Body of pancreas (tissue), 4 donors: ENCODE data around the gene CADM1. TPM values are rescaled to one million over a fixed set of nuclear protein-coding genes. Genes with fewer than 3 reads are reported as not detected.

Experiments used
- ATAC-seq: fragments of 150-250 bp; one replicate; pipeline ENCODE4 v1.9.1; 2016
- DNase-seq, 4 donors: peaks; one replicate each; pipeline ENCODE4 v3.0.0-alpha.2; 2019
- H3K27ac ChIP-seq, 4 donors: fragments of 200-600 bp; sonication (generic); 1 replicate in 3 of 4; 2 replicates in 1 of 4; pipeline versions ENCODE4 v1.5.1 to v1.6.1; 2016 to 2019; ENCODE audit warnings: mild to moderate bottlenecking in 1 of 4, mixed read lengths in 1 of 4, moderate library complexity in 1 of 4
- H3K27me3 ChIP-seq, 2 donors: fragments of 200-600 bp; sonication (generic); one replicate each; pipeline ENCODE4 v1.6.0; 2016; ENCODE audit warnings: mild to moderate bottlenecking in 1 of 2
- H3K36me3 ChIP-seq, 2 donors: fragments of 200-600 bp; sonication (generic); replicated peaks in 1 of 2; 2 replicates each; pipeline ENCODE4 v1.5.1; 2016; ENCODE audit warnings: low read depth in 2 of 2; ENCODE audit not compliant: insufficient read depth in 1 of 2
- H3K4me1 ChIP-seq: fragments of 200-600 bp; sonication (generic); one replicate; pipeline ENCODE4 v1.6.0; 2016
- H3K4me3 ChIP-seq, 2 donors: fragments of 200-600 bp; sonication (generic); 1 replicate in 1 of 2; 2 replicates in 1 of 2; pipeline ENCODE4 v1.5.1; 2016 to 2019
- H3K9me3 ChIP-seq, 3 donors: fragments of 200-600 bp; sonication (generic); 1 replicate in 2 of 3; 2 replicates in 1 of 3; pipeline ENCODE4 v1.5.1; 2016
- POLR2A ChIP-seq, 3 donors: fragments of 450-650 bp; IDR thresholded peaks; one replicate each; pipeline ENCODE4 v1.6.1; 2016; ENCODE audit warnings: antibody characterized with exemption in 3 of 3, mild to moderate bottlenecking in 2 of 3
- WGBS, 2 donors: methylation state at CpG; one replicate each; pipeline ENCODE4 v1.1.5; 2017; 5-methylcytosine and 5-hydroxymethylcytosine counted together
- intact Hi-C: fragments of 100-400 bp; cut with DNase I; formaldehyde crosslinking; loops from one replicate; pipeline ENCODE4 v1.15.1; 2023
- total RNA-seq, 2 donors: library from RNA; depleted of rRNA; stranded (reverse); fragments of >200 nt; gene quantifications; one replicate each; pipeline ENCODE4 v1.1.0, GENCODE V29; 2016
- TF ChIP-seq, protein P1 (sequence below), 7 experiments: fragments of 450-650 bp in 4 of 7; fragments of 200-600 bp in 3 of 7; sonication (generic) in 3 of 7; IDR thresholded peaks; one replicate each; pipeline ENCODE4 v1.5.1; 2016 to 2019; ENCODE audit warnings: antibody characterized with exemption in 7 of 7

The CADM1 gene
- total RNA-seq, 2 donors from 2014 or later: 12.5 to 13.7 TPM

DNA sequence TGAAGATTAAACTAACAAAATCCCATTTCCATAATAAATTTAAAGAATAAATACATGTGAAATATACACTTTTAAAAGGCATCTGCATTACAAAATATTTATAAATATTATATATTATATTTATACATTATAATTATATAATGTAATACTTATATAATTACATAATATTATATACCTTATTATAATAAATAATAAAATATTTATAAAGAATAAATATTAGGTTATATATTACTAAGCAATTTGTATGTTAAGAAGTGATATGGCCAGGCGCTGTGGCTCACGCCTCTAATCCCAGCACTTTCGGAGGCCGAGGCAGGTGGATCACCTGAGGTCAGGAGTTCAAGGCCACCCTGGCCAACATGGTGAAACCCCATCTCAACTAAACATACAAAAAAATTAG lies 97.8 kb downstream of the CADM1 start:
- WGBS, 2 donors: 88 to 95% methylated on average over 4 of the region's 4 CpGs
- intact Hi-C loops: no loop called here
- TF ChIP-seq, protein P1, sequence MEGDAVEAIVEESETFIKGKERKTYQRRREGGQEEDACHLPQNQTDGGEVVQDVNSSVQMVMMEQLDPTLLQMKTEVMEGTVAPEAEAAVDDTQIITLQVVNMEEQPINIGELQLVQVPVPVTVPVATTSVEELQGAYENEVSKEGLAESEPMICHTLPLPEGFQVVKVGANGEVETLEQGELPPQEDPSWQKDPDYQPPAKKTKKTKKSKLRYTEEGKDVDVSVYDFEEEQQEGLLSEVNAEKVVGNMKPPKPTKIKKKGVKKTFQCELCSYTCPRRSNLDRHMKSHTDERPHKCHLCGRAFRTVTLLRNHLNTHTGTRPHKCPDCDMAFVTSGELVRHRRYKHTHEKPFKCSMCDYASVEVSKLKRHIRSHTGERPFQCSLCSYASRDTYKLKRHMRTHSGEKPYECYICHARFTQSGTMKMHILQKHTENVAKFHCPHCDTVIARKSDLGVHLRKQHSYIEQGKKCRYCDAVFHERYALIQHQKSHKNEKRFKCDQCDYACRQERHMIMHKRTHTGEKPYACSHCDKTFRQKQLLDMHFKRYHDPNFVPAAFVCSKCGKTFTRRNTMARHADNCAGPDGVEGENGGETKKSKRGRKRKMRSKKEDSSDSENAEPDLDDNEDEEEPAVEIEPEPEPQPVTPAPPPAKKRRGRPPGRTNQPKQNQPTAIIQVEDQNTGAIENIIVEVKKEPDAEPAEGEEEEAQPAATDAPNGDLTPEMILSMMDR (IDR thresholded peaks at IDR 0.05): no peak
- no peak for TF ChIP-seq POLR2A (IDR thresholded peaks at IDR 0.05)

DNA sequence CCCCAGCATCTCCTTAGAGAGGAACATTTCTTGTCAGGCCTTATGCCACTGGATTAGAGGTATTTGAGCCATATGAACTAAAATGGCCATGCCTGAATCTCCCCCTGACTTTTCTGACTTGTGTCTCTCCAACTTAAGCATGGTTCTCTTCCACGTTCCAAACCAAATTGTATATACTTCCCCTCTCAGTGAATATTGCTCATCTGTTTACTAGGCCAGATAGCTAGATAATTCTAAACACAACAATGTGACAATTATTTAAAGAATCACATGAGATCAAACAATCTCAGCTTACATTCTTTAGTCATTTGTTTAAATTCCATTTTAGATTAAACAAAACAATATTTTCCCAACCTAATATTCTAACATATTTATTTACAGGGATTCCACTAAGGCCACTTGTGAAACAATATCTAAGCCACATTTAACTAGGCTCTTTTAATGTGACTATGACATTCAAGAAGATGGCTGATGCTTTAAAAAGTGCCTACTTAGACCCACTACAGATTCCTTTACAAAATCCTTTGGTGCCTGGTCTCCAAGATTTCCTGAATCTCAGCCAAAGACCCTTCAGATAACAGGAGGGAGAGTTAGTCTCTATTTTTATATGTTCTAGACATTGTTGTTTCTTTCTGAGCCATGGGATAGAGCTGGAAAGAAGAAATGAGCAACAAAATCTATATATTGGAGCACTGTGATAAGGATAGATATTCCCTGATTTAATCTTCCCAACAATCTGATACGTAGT lies 105.7 kb downstream of the CADM1 start:
- intact Hi-C loops: no loop called here
- 71 to 73% methylated on average over 2 of the region's 2 CpGs for WGBS, 2 donors
- Histone ChIP-seq H3K27me3 (no peaks in the 10 kb centered on the region), H3K4me1 (no peaks in the 10 kb centered on the region), H3K4me3 (no peak overlapping the region), H3K9me3 (no peaks in the 10 kb centered on the region), H3K36me3 (no peaks in the 10 kb centered on the region), H3K27ac (no peak overlapping the region)
- TF ChIP-seq POLR2A (IDR thresholded peaks at IDR 0.05): no peak
- TF ChIP-seq, protein P1 (IDR thresholded peaks at IDR 0.05): no peak
- ATAC-seq (no peak), DNase-seq (no peak)

More for the DNA sequence above, 97.8 kb downstream of the CADM1 start:
- Histone ChIP-seq H3K36me3 (no peaks in the 10 kb centered on the region), H3K4me1 (peaks cover 11% of the 10 kb centered on the region), H3K27me3 (no peaks in the 10 kb centered on the region), H3K27ac (no peak overlapping the region), H3K9me3 (no peaks in the 10 kb centered on the region), H3K4me3 (no peak overlapping the region)
- no peak for ATAC-seq
- no peak for DNase-seq

DNA sequence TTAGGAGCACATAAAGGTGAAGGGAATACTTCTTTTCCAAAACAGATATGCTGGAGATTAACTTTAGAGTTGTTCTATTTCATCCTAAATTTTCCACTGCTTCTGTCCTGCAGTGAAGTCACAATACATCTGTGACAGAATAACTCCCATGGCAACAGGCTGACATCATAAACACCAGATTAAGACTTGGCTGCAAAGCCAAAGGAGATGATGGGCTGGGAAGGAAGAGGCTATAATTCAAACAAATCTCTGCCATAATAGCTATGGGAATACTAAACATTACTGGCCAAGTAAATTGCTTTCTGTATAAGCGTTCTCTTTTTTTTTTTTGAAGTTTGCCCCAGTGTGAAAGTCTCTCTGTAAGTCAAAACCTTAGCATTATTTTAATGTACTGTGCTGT lies 107.7 kb downstream of the CADM1 start:
- Histone ChIP-seq H3K36me3 (no peaks in the 10 kb centered on the region), H3K4me1 (no peaks in the 10 kb centered on the region), H3K27me3 (no peaks in the 10 kb centered on the region), H3K27ac (no peak overlapping the region), H3K4me3 (no peak overlapping the region), H3K9me3 (no peaks in the 10 kb centered on the region)
- intact Hi-C loops: no loop called here
- TF ChIP-seq, protein P1 (IDR thresholded peaks at IDR 0.05): no peak
- no peak for TF ChIP-seq POLR2A (IDR thresholded peaks at IDR 0.05)
- DNase-seq (no peak), ATAC-seq (no peak)
- 59 to 65% methylated on average over 1 of the region's 1 CpG for WGBS, 2 donors

DNA sequence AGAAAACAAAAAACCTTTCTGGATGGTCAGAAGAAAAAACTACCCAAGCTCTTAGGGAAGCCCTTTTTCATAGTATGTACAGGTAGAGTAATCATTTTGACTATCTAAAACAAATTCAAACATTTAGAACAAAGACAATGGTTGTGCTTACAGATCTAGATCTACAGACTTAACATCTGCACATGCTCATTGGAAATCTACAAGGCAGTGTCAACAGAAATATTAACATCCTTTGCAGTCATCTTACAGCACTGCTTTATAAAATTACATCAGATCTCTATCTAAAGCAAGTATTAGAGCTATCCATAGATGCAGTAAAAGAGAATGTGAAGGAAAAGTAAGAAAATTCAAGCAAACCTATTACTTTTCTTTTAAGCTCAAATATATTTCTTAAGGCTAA lies 110.3 kb downstream of the CADM1 start:
- Histone ChIP-seq H3K36me3 (no peaks in the 10 kb centered on the region), H3K9me3 (no peaks in the 10 kb centered on the region), H3K4me1 (peaks cover 5% of the 10 kb centered on the region), H3K4me3 (no peak overlapping the region), H3K27ac (no peak overlapping the region), H3K27me3 (no peaks in the 10 kb centered on the region)
- TF ChIP-seq, protein P1 (IDR thresholded peaks at IDR 0.05): no peak
- no peak for TF ChIP-seq POLR2A (IDR thresholded peaks at IDR 0.05)
- intact Hi-C loops: no loop called here
- DNase-seq (no peak), ATAC-seq (no peak)

DNA sequence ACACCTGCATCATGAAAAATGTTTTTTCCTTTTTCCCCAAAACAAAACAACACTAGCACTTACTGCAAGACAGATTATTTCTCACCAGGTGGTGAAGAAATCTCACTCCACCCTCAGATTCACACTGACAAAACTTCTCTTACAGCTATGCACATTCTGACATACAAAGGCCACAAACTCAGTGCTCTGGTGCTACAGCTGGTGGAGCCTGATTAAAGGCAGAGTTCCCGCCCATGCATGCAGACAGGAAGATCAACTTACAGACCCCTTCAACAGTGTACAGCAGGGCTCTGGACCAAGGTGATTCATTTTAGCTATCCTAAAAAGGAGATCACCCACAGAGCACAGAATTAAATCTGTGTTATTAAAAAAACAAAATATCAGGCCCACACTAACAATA lies 112.6 kb downstream of the CADM1 start:
- TF ChIP-seq, protein P1 (IDR thresholded peaks at IDR 0.05): no peak
- TF ChIP-seq POLR2A (IDR thresholded peaks at IDR 0.05): no peak
- Histone ChIP-seq H3K4me1 (peaks cover 5% of the 10 kb centered on the region), H3K36me3 (no peaks in the 10 kb centered on the region), H3K9me3 (no peaks in the 10 kb centered on the region), H3K27me3 (no peaks in the 10 kb centered on the region), H3K4me3 (no peak overlapping the region), H3K27ac (no peak overlapping the region)
- WGBS, 2 donors: 50 to 84% methylated on average over 1 of the region's 1 CpG
- intact Hi-C loops: no loop called here
- DNase-seq (no peak), ATAC-seq (no peak)
